Measurements from ENCODE around the gene RIPOR3.
"Not testable (repeated sequence)": the region's sequence is repeated elsewhere in the genome, so short reads cannot be mapped to it uniquely, and the experiment has no call there.

The RIPOR3 gene

GRCh38 chr20:50601511-50602431 is 89.6 kb downstream of the RIPOR3 start:
- no peak overlapping the region for H2BK12ac ChIP-seq (ENCODE audit: low read length in 2 of 2)
- H3K4me2 ChIP-seq (ENCODE audit: low read length, poor library complexity, severe bottlenecking) = no peak overlapping the region
- H3K4me1 ChIP-seq (ENCODE audit: control insufficient read depth, insufficient read depth, low read depth, low read length) = peaks cover 10% of the 10 kb centered on the region
- H2BK15ac ChIP-seq (ENCODE audit: low read depth, poor library complexity, severe bottlenecking) = no peak overlapping the region
- peaks cover 39 to 77% of the 10 kb centered on the region in 2 experiments for H3K36me3 ChIP-seq (ENCODE audit: control insufficient read depth in 1 of 2, insufficient read depth in 2 of 2, low read depth in 1 of 2, low read length in 2 of 2)
- no peak overlapping the region for H2BK120ac ChIP-seq (ENCODE audit: low read depth, low read length)
- WGBS = 92% methylated on average over 33 of the region's 33 CpGs
- H3K23ac ChIP-seq (ENCODE audit: low read length in 2 of 2) = no peak overlapping the region
- no peak overlapping the region for H3K14ac ChIP-seq (ENCODE audit: low read length in 2 of 2)
- no peaks in the 10 kb centered on the region for H3K9me3 ChIP-seq (ENCODE audit: control insufficient read depth, low read length)
- H3K27ac ChIP-seq (ENCODE audit: low read length, poor library complexity, severe bottlenecking) = no peak overlapping the region
- DNase-seq = no peak
- H3K4ac ChIP-seq (ENCODE audit: low read depth in 1 of 2, low read length in 2 of 2) = no peak overlapping the region
- H2AK5ac ChIP-seq (ENCODE audit: low read length, severe bottlenecking) = no peak overlapping the region
- no peaks in the 10 kb centered on the region for H3K79me1 ChIP-seq (replicated peaks; ENCODE audit: low read length, poor library complexity, severe bottlenecking)
- H2BK5ac ChIP-seq (ENCODE audit: low read depth, low read length, poor library complexity, severe bottlenecking) = no peak overlapping the region
- no peaks in the 10 kb centered on the region for H3K27me3 ChIP-seq (ENCODE audit: control insufficient read depth in 1 of 2, insufficient read depth in 1 of 2, low read length in 2 of 2)
- H4K8ac ChIP-seq (ENCODE audit: low read length) = no peak overlapping the region
- no peak overlapping the region for H2AFZ ChIP-seq (ENCODE audit: low read depth, low read length)
- H3K4me3 ChIP-seq (ENCODE audit: insufficient read depth in 1 of 2, low read depth in 1 of 2, low read length in 2 of 2) = no peak overlapping the region
- H3K18ac ChIP-seq (ENCODE audit: low read depth in 1 of 2, low read length in 2 of 2) = no peak overlapping the region
- no peak overlapping the region for H4K91ac ChIP-seq (ENCODE audit: low read length)
- H3K9ac ChIP-seq (ENCODE audit: low read length) = no peak overlapping the region

DNA sequence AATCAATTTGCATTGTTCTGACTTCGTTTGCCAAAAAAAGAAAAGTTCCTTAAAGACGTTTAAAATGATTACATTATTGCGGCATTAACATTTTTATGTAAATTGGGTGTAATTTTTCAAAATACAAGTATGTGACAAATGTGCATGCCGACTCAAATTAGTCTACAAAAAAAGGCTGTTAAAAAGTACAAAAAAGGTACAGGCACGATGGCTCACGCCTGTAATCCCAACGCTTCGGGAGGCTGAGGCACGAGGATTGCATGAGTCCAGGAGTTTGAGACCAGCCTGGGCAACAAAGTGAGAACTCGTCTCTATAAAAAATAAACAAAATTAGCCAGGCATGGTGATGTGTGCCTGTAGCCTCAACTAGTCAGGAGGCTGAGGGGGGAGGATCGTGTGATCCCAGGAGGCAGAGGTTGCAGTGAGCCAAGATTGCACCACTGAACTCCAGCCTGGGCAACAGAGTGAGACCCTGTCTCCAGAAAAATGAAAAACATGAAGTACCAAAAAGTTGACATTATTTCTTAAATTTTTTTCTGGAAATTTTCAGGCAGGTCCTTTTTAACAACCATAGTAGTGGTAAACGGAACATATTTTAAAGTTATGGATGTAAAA is 91.0 kb downstream of the RIPOR3 start:
- no peak overlapping the region for H2BK5ac ChIP-seq (ENCODE audit: low read depth, low read length, poor library complexity, severe bottlenecking)
- no peaks in the 10 kb centered on the region for H3K79me1 ChIP-seq (replicated peaks; ENCODE audit: low read length, poor library complexity, severe bottlenecking)
- no peak overlapping the region for H3K18ac ChIP-seq (ENCODE audit: low read depth in 1 of 2, low read length in 2 of 2)
- H4K8ac ChIP-seq (ENCODE audit: low read length) = no peak overlapping the region
- H2AFZ ChIP-seq (ENCODE audit: low read depth, low read length) = no peak overlapping the region
- no peaks in the 10 kb centered on the region for H3K27me3 ChIP-seq (ENCODE audit: control insufficient read depth in 1 of 2, insufficient read depth in 1 of 2, low read length in 2 of 2)
- no peak overlapping the region for H2AK5ac ChIP-seq (ENCODE audit: low read length, severe bottlenecking)
- H2BK15ac ChIP-seq (ENCODE audit: low read depth, poor library complexity, severe bottlenecking) = no peak overlapping the region
- no peak overlapping the region for H3K23ac ChIP-seq (ENCODE audit: low read length in 2 of 2)
- H3K4me2 ChIP-seq (ENCODE audit: low read length, poor library complexity, severe bottlenecking) = no peak overlapping the region
- no peak overlapping the region for H2BK12ac ChIP-seq (ENCODE audit: low read length in 2 of 2)
- H3K4ac ChIP-seq (ENCODE audit: low read depth in 1 of 2, low read length in 2 of 2) = no peak overlapping the region
- no peak overlapping the region for H3K4me3 ChIP-seq (ENCODE audit: insufficient read depth in 1 of 2, low read depth in 1 of 2, low read length in 2 of 2)
- no peak overlapping the region for H2BK120ac ChIP-seq (ENCODE audit: low read depth, low read length)
- WGBS = 88% methylated on average over 12 of the region's 12 CpGs
- H4K91ac ChIP-seq (ENCODE audit: low read length) = no peak overlapping the region
- DNase-seq = no peak
- no peaks in the 10 kb centered on the region for H3K9me3 ChIP-seq (ENCODE audit: control insufficient read depth, low read length)
- no peak overlapping the region for H3K9ac ChIP-seq (ENCODE audit: low read length)
- H3K36me3 ChIP-seq (ENCODE audit: control insufficient read depth in 1 of 2, insufficient read depth in 2 of 2, low read depth in 1 of 2, low read length in 2 of 2) = peaks cover 36 to 80% of the 10 kb centered on the region in 2 experiments
- peaks cover 20% of the 10 kb centered on the region for H3K4me1 ChIP-seq (ENCODE audit: control insufficient read depth, insufficient read depth, low read depth, low read length)
- H3K14ac ChIP-seq (ENCODE audit: low read length in 2 of 2) = no peak overlapping the region
- H3K27ac ChIP-seq (ENCODE audit: low read length, poor library complexity, severe bottlenecking) = no peak overlapping the region

DNA sequence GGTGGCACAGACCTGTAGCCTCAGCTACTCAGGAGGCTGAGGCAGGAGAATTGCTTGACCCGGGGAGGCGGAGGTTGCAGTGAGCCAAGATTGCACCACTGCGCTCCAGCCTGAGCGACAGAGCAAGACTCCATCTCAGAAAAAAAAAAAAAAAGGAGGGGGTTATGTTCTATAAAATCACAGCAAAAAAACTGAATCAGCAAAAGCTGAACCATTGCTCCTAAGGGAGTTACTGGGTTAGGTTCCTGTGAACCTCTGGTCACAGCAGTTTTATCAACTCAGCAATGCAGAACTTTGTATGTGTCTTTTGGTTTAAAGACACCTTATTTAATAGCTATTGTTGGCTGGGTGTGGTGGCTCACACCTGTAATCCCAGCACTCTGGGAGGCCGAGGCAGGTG is 92.6 kb downstream of the RIPOR3 start:
- not testable (repeated sequence) for H3K14ac ChIP-seq (ENCODE audit: low read length in 2 of 2); H2BK120ac ChIP-seq (ENCODE audit: low read depth, low read length); H2AFZ ChIP-seq (ENCODE audit: low read depth, low read length); H2AK5ac ChIP-seq (ENCODE audit: low read length, severe bottlenecking); DNase-seq; H3K79me1 ChIP-seq (replicated peaks; ENCODE audit: low read length, poor library complexity, severe bottlenecking); H2BK12ac ChIP-seq (ENCODE audit: low read length in 2 of 2); H4K8ac ChIP-seq (ENCODE audit: low read length); H2BK15ac ChIP-seq (ENCODE audit: low read depth, poor library complexity, severe bottlenecking); H3K4me3 ChIP-seq (ENCODE audit: insufficient read depth in 1 of 2, low read depth in 1 of 2, low read length in 2 of 2); H3K9ac ChIP-seq (ENCODE audit: low read length); H2BK5ac ChIP-seq (ENCODE audit: low read depth, low read length, poor library complexity, severe bottlenecking); H3K27me3 ChIP-seq (ENCODE audit: control insufficient read depth in 1 of 2, insufficient read depth in 1 of 2, low read length in 2 of 2); H3K4me2 ChIP-seq (ENCODE audit: low read length, poor library complexity, severe bottlenecking); H3K23ac ChIP-seq (ENCODE audit: low read length in 2 of 2); H3K4ac ChIP-seq (ENCODE audit: low read depth in 1 of 2, low read length in 2 of 2); H3K18ac ChIP-seq (ENCODE audit: low read depth in 1 of 2, low read length in 2 of 2); H3K27ac ChIP-seq (ENCODE audit: low read length, poor library complexity, severe bottlenecking); H4K91ac ChIP-seq (ENCODE audit: low read length); H3K9me3 ChIP-seq (ENCODE audit: control insufficient read depth, low read length)
- peaks cover 40 to 79% of the 10 kb centered on the region in 2 experiments for H3K36me3 ChIP-seq (ENCODE audit: control insufficient read depth in 1 of 2, insufficient read depth in 2 of 2, low read depth in 1 of 2, low read length in 2 of 2)
- 100% methylated on average over 4 of the region's 5 CpGs for WGBS
- peaks cover 28% of the 10 kb centered on the region for H3K4me1 ChIP-seq (ENCODE audit: control insufficient read depth, insufficient read depth, low read depth, low read length)

DNA sequence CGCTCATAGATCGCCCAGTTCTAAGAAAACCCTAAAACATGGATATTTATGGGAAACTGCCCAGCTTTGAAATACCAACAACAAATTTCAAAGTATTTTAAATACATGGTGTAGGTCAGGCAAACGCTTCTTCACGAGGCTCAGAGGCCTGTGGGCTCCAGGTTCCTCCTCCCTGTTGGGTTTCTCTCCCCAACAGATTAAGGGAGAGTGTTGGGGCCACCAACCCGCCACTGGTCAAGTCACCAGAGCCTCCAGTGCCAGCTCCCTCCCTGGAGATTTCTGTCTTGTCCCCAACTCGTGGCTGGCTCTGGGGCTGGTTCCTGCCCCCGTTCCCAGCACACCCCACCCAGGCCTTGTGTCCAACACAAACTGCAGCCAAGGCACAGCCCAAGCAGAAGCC is 93.3 kb downstream of the RIPOR3 start:
- H4K91ac ChIP-seq (ENCODE audit: low read length) = no peak overlapping the region
- peaks cover 36 to 77% of the 10 kb centered on the region in 2 experiments for H3K36me3 ChIP-seq (ENCODE audit: control insufficient read depth in 1 of 2, insufficient read depth in 2 of 2, low read depth in 1 of 2, low read length in 2 of 2)
- no peak overlapping the region for H3K4me3 ChIP-seq (ENCODE audit: insufficient read depth in 1 of 2, low read depth in 1 of 2, low read length in 2 of 2)
- 93% methylated on average over 6 of the region's 7 CpGs for WGBS
- no peak overlapping the region for H2BK5ac ChIP-seq (ENCODE audit: low read depth, low read length, poor library complexity, severe bottlenecking)
- peaks cover 28% of the 10 kb centered on the region for H3K4me1 ChIP-seq (ENCODE audit: control insufficient read depth, insufficient read depth, low read depth, low read length)
- H3K9ac ChIP-seq (ENCODE audit: low read length) = no peak overlapping the region
- H2AK5ac ChIP-seq (ENCODE audit: low read length, severe bottlenecking) = no peak overlapping the region
- H3K4ac ChIP-seq (ENCODE audit: low read depth in 1 of 2, low read length in 2 of 2) = no peak overlapping the region
- no peaks in the 10 kb centered on the region for H3K79me1 ChIP-seq (replicated peaks; ENCODE audit: low read length, poor library complexity, severe bottlenecking)
- peak overlapping the region in 1 of 2 experiments; percentile 33 for H3K18ac ChIP-seq (ENCODE audit: low read depth in 1 of 2, low read length in 2 of 2)
- H4K8ac ChIP-seq (ENCODE audit: low read length) = no peak overlapping the region
- H2BK15ac ChIP-seq (ENCODE audit: low read depth, poor library complexity, severe bottlenecking) = no peak overlapping the region
- H2BK12ac ChIP-seq (ENCODE audit: low read length in 2 of 2) = peak overlapping the region in 1 of 2 experiments; percentile 38
- no peak overlapping the region for H2BK120ac ChIP-seq (ENCODE audit: low read depth, low read length)
- DNase-seq = no peak
- H2AFZ ChIP-seq (ENCODE audit: low read depth, low read length) = no peak overlapping the region
- no peak overlapping the region for H3K14ac ChIP-seq (ENCODE audit: low read length in 2 of 2)
- H3K4me2 ChIP-seq (ENCODE audit: low read length, poor library complexity, severe bottlenecking) = no peak overlapping the region
- H3K23ac ChIP-seq (ENCODE audit: low read length in 2 of 2) = no peak overlapping the region
- H3K9me3 ChIP-seq (ENCODE audit: control insufficient read depth, low read length) = no peaks in the 10 kb centered on the region
- H3K27me3 ChIP-seq (ENCODE audit: control insufficient read depth in 1 of 2, insufficient read depth in 1 of 2, low read length in 2 of 2) = no peaks in the 10 kb centered on the region
- no peak overlapping the region for H3K27ac ChIP-seq (ENCODE audit: low read length, poor library complexity, severe bottlenecking)

Measured in mesenchymal stem cell (in vitro differentiated cells and primary cell).